PC-3 (cell line): Measurements from ENCODE around the gene ROS1. TPM values are rescaled to one million over a fixed set of nuclear protein-coding genes. Genes with fewer than 3 reads are reported as not detected.

Source experiments
- ATAC-seq: fragments of 200-7000 bp; cut with Tn5 transposase; 2 replicates; pipeline ENCODE4 v1.9.1; 2020; ENCODE audit warnings: mild to moderate bottlenecking, moderate library complexity
- Bru-seq: library from RNA; stranded (reverse); fragments of 400-500 nt; gene quantifications from one replicate; lab custom pipeline; 2021; lab: Mats Ljungman, UMichigan
- BruChase-seq, 2 experiments: library from RNA; stranded (reverse); fragments of 400-500 nt; gene quantifications; one replicate each; lab custom pipeline; 2021; lab: Mats Ljungman, UMichigan
- BruUV-seq: library from RNA; stranded (reverse); fragments of 400-500 nt; replicated peaks from 2 replicates; lab custom pipeline; 2021; lab: Mats Ljungman, UMichigan
- CTCF ChIA-PET: fragments of 300-600 bp; sonication (Branson Sonifier 250); formaldehyde crosslinking; loops from one replicate; lab custom pipeline; 2022; ENCODE audit warnings: antibody characterized with exemption; lab: Charles Lee
- POLR2A ChIA-PET: fragments of 300-600 bp; sonication (Branson Sonifier 250); formaldehyde crosslinking; loops from one replicate; lab custom pipeline; 2022; ENCODE audit warnings: antibody characterized with exemption; ENCODE audit not compliant: unreplicated experiment; lab: Charles Lee
- DNase-seq: peaks from one replicate; pipeline ENCODE4 v3.0.0-alpha.2; 2015
- H2AFZ ChIP-seq: fragments of 300-600 bp; sonication (generic); 2 replicates; pipeline ENCODE4 v1.6.0; 2016; ENCODE audit warnings: antibody characterized with exemption, low read length
- H3F3A ChIP-seq: fragments of 300-600 bp; sonication (generic); one replicate; pipeline ENCODE4 v1.6.0; 2017; ENCODE audit warnings: antibody characterized with exemption, low read length, control low read depth, mild to moderate bottlenecking; ENCODE audit not compliant: unreplicated experiment
- H3K27ac ChIP-seq: fragments of 300-600 bp; sonication (generic); 2 replicates; pipeline ENCODE4 v1.5.1; 2016; ENCODE audit warnings: mild to moderate bottlenecking, low read length
- H3K27me3 ChIP-seq: fragments of 300-600 bp; sonication (generic); 2 replicates; pipeline ENCODE4 v1.6.1; 2016; ENCODE audit warnings: low read length, mixed read lengths
- H3K36me3 ChIP-seq: fragments of 300-600 bp; sonication (generic); 2 replicates; pipeline ENCODE4 v1.6.1; 2016; ENCODE audit warnings: low read depth, mixed run types, low read length, mixed read lengths
- H3K4me1 ChIP-seq: fragments of 300-600 bp; sonication (generic); 2 replicates; pipeline ENCODE4 v1.5.1; 2016; ENCODE audit warnings: low read length; ENCODE audit not compliant: insufficient read depth
- H3K4me2 ChIP-seq: fragments of 300-600 bp; sonication (generic); 2 replicates; pipeline ENCODE4 v1.6.0; 2016; ENCODE audit warnings: low read length
- H3K4me3 ChIP-seq: fragments of 300-600 bp; sonication (generic); 2 replicates; pipeline ENCODE4 v1.5.1; 2016; ENCODE audit warnings: mild to moderate bottlenecking, low read length, mixed read lengths
- H3K79me2 ChIP-seq: fragments of 300-600 bp; sonication (generic); 2 replicates; pipeline ENCODE4 v1.6.1; 2017; ENCODE audit warnings: low read length, mixed read lengths
- H3K9ac ChIP-seq: fragments of 300-600 bp; sonication (generic); 2 replicates; pipeline ENCODE4 v1.6.0; 2016; ENCODE audit warnings: mild to moderate bottlenecking, low read length
- H3K9me2 ChIP-seq: fragments of 300-600 bp; sonication (generic); replicated peaks from 2 replicates; pipeline ENCODE4 v1.6.1; 2016; ENCODE audit warnings: mixed run types, low read length, mixed read lengths
- H3K9me3 ChIP-seq: fragments of 300-600 bp; sonication (generic); 2 replicates; pipeline ENCODE4 v1.6.1; 2016; ENCODE audit warnings: low read length, mixed read lengths
- H4K20me1 ChIP-seq: fragments of 300-600 bp; sonication (generic); 2 replicates; pipeline ENCODE4 v1.6.1; 2016; ENCODE audit warnings: low read length, mixed read lengths
- EZH2 ChIP-seq: fragments of 300-600 bp; sonication (generic); IDR thresholded peaks from one replicate; pipeline ENCODE4 v1.6.1; 2017; ENCODE audit warnings: antibody characterized with exemption, mild to moderate bottlenecking, low read length; ENCODE audit not compliant: unreplicated experiment
- EZH2phosphoT487 ChIP-seq: fragments of 300-600 bp; sonication (generic); IDR thresholded peaks from 2 replicates; pipeline ENCODE4 v1.6.1; 2018; ENCODE audit warnings: mild to moderate bottlenecking, antibody characterized with exemption, low read length, borderline replicate concordance
- intact Hi-C: fragments of 100-400 bp; cut with micrococcal nuclease; formaldehyde crosslinking; loops from 2 replicates; pipeline ENCODE4 v1.9.0; 2023
- long read RNA-seq: library from polyadenylated mRNA; unstranded; transcript quantifications from one replicate; pipeline ENCODE4 v2.0.0, GENCODE V29; 2021; ENCODE audit not compliant: unreplicated experiment
- total RNA-seq: library from RNA; depleted of rRNA; stranded (reverse); fragments of >200 nt; gene quantifications from 2 replicates; pipeline ENCODE4 v1.2.3, GENCODE V29; 2014; rRNA removed
- TF ChIP-seq, protein P1 (sequence below): fragments of 300-600 bp; sonication (generic); conservative IDR thresholded peaks from 2 replicates; pipeline ENCODE4 v1.5.1; 2017; ENCODE audit warnings: antibody characterized with exemption, low read depth, mild to moderate bottlenecking, low read length

The ROS1 gene
- 0.07 and 0.17 TPM in 2 replicates for total RNA-seq
- Bru-seq, nascent RNA = percentile 12 among the genes with signal in this experiment
- BruChase-seq, experiment 1, labeled RNA remaining after a 6-hour chase = percentile 18 among the genes with signal in this experiment
- BruChase-seq, experiment 2, labeled RNA remaining after a 2-hour chase = percentile 24 among the genes with signal in this experiment
- long read RNA-seq = 0 reads

DNA sequence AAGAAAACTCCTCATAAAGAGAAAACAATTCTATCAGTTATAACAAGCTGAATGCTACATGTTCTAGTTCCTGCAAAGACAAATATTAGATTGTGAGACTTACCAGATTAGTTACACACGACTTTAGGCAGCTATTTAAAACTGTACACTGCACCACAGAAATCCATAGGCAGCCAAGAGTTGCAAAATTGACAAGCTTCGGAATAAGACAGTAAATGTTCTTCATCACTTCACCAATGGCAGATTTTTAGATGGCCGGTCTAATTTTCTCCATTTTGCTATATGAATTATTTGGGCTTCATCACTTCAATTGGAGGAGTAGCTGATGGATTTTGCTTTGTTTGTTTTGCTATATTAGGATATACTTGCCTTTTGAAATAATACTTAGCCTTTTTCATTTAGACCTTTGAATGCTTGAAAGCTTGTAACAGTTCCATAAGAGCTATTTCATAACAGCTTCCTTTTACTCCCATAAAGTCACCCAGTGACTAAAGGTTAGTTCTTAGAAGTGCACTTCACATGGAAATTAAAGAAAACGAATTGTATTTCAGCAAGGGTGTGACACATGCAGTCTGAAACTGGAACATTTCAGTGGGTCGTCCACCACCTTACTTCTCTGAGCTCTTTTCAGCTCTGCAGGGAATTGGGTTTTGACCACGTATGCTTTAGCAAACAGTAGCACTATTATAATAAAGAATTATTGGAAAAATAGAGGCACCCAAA is at the start of gene ROS1:
ROS1 (minus strand) TSS at position 512 of the 723 bp plus-strand sequence; CDS start at position 226, 286 bp downstream.
- Histone ChIP-seq H3K4me1 (no peaks in the 10 kb centered on the region), H2AFZ (0 out of 2 replicates have a peak within 1 kb of the TSS, but pooled peaks have one; percentile 13), H3K4me2 (no peak within 1 kb of the TSS), H3K9me2 (no peaks in the 10 kb centered on the region), H3K4me3 (no peak within 1 kb of the TSS), H3K79me2 (no peaks in the 10 kb centered on the region), H3K9ac (no peak within 1 kb of the TSS), H3K27me3 (no peaks in the 10 kb centered on the region), H4K20me1 (no peaks in the 10 kb centered on the region), H3F3A (no peaks in the 10 kb centered on the region), H3K27ac (no peak within 1 kb of the TSS), H3K36me3 (no peaks in the 10 kb centered on the region), H3K9me3 (no peaks in the 10 kb centered on the region)
- TF ChIP-seq, protein P1, sequence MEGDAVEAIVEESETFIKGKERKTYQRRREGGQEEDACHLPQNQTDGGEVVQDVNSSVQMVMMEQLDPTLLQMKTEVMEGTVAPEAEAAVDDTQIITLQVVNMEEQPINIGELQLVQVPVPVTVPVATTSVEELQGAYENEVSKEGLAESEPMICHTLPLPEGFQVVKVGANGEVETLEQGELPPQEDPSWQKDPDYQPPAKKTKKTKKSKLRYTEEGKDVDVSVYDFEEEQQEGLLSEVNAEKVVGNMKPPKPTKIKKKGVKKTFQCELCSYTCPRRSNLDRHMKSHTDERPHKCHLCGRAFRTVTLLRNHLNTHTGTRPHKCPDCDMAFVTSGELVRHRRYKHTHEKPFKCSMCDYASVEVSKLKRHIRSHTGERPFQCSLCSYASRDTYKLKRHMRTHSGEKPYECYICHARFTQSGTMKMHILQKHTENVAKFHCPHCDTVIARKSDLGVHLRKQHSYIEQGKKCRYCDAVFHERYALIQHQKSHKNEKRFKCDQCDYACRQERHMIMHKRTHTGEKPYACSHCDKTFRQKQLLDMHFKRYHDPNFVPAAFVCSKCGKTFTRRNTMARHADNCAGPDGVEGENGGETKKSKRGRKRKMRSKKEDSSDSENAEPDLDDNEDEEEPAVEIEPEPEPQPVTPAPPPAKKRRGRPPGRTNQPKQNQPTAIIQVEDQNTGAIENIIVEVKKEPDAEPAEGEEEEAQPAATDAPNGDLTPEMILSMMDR = no peak
- TF ChIP-seq EZH2phosphoT487 (no peak), EZH2 (no peak)
- ChIA-PET POLR2A (no interaction called here), CTCF (no interaction called here)
- DNase-seq = no peak
- intact Hi-C loops = no loop called here
- no peak for ATAC-seq
- BruUV-seq = no TSS peak

DNA sequence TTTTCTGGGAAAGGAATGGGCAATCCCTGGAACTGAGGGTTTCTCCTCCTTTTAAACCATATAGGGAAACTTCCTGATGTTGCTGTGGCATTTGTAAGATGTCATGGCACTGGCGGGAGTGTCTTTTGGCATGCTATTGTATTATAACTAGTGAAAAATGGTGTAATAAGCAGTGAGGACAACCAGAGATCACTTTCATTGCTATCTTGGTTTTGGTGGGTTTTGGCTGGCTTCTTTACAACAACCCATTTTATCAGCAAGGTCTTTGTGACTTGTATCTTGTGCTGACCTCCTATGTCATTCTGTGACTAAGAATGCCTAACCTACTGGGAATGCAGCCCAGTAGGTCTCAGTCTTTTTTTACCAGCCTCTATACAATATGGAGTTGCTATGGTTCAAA is 47.7 kb upstream of the ROS1 start:
- ATAC-seq (no peak), DNase-seq (no peak)
- Histone ChIP-seq H3K4me2 (no peak overlapping the region), H2AFZ (no peak overlapping the region), H3K27me3 (no peaks in the 10 kb centered on the region), H3K79me2 (no peaks in the 10 kb centered on the region), H3K4me3 (no peak overlapping the region), H3K9me2 (no peaks in the 10 kb centered on the region), H3K36me3 (no peaks in the 10 kb centered on the region), H3K4me1 (no peaks in the 10 kb centered on the region), H3K27ac (no peak overlapping the region), H3K9ac (no peak overlapping the region), H3K9me3 (no peaks in the 10 kb centered on the region), H3F3A (no peaks in the 10 kb centered on the region), H4K20me1 (no peaks in the 10 kb centered on the region)
- no TSS peak for BruUV-seq
- no peak for TF ChIP-seq EZH2phosphoT487
- TF ChIP-seq EZH2 = no peak
- intact Hi-C loops = no loop called here
- POLR2A ChIA-PET = no interaction called here
- CTCF ChIA-PET = no interaction called here

- Histone ChIP-seq H3K27me3 (no peaks in the 10 kb centered on the region), H3F3A (no peaks in the 10 kb centered on the region), H3K27ac (no peak overlapping the region), H3K9me2 (no peaks in the 10 kb centered on the region), H3K4me2 (no peak overlapping the region), H3K4me3 (no peak overlapping the region), H3K79me2 (no peaks in the 10 kb centered on the region), H3K9ac (no peak overlapping the region), H2AFZ (no peak overlapping the region), H4K20me1 (no peaks in the 10 kb centered on the region), H3K9me3 (no peaks in the 10 kb centered on the region), H3K4me1 (no peaks in the 10 kb centered on the region), H3K36me3 (no peaks in the 10 kb centered on the region)
- no peak for TF ChIP-seq EZH2
- TF ChIP-seq, protein P1 = no peak
- no peak for TF ChIP-seq EZH2phosphoT487
- BruUV-seq = no TSS peak
- CTCF ChIA-PET = no interaction called here
- DNase-seq (no peak), ATAC-seq (no peak)
- intact Hi-C loops = no loop called here
- POLR2A ChIA-PET = no interaction called here
Measured at GRCh38 chr6:117472667-117473066, 46.9 kb upstream of the ROS1 start.
